Measurements from ENCODE around the gene FAM184A.
"Not testable (repeated sequence)": the region's sequence is repeated elsewhere in the genome, so short reads cannot be mapped to it uniquely, and the experiment has no call there.

FAM184A gene

GRCh38 chr6:119100115-119100514 lies 21.7 kb upstream of the FAM184A start:
- no peak for DNase-seq (ENCODE audit: low spot score)

GRCh38 chr6:119097815-119098361 lies 19.4 kb upstream of the FAM184A start:
- not testable (repeated sequence) for DNase-seq (ENCODE audit: low spot score)

- no peak for DNase-seq (ENCODE audit: low spot score)
Observed at GRCh38 chr6:119096721-119097565, 18.5 kb upstream of the FAM184A start.

GRCh38 chr6:119090256-119090655 lies 11.8 kb upstream of the FAM184A start:
- no peak for DNase-seq (ENCODE audit: low spot score)

GRCh38 chr6:119084784-119085183 lies 6.3 kb upstream of the FAM184A start:
- no peak for DNase-seq (ENCODE audit: low spot score)

GRCh38 chr6:119083007-119083406 lies 4.5 kb upstream of the FAM184A start:
- DNase-seq (ENCODE audit: low spot score), result no peak

GRCh38 chr6:119079283-119079809 lies 882 bp upstream of the FAM184A start:
- no peak for DNase-seq (ENCODE audit: low spot score)

- DNase-seq (ENCODE audit: low spot score), result peak; percentile 24
Observed at GRCh38 chr6:119077643-119078375, 655 bp downstream of the FAM184A start.

- DNase-seq (ENCODE audit: low spot score), result no peak
Observed at GRCh38 chr6:119077391-119077642, 1.1 kb downstream of the FAM184A start.

GRCh38 chr6:119076576-119077390 lies 1.7 kb downstream of the FAM184A start:
- no peak for DNase-seq (ENCODE audit: low spot score)

- no peak for DNase-seq (ENCODE audit: low spot score)
Observed at GRCh38 chr6:119076173-119076572, 2.3 kb downstream of the FAM184A start.

GRCh38 chr6:119075200-119075981 lies 3.1 kb downstream of the FAM184A start:
- DNase-seq (ENCODE audit: low spot score), result no peak

- DNase-seq (ENCODE audit: low spot score), result no peak
Observed at GRCh38 chr6:119073307-119074051, 5.0 kb downstream of the FAM184A start.

GRCh38 chr6:119071576-119071975 lies 6.9 kb downstream of the FAM184A start:
- DNase-seq (ENCODE audit: low spot score), result peak; percentile 47

- no peak for DNase-seq (ENCODE audit: low spot score)
Observed at GRCh38 chr6:119067091-119067490, 11.4 kb downstream of the FAM184A start.

- DNase-seq (ENCODE audit: low spot score), result no peak
Observed at GRCh38 chr6:119066517-119066916, 11.9 kb downstream of the FAM184A start.

GRCh38 chr6:119065955-119066354 lies 12.5 kb downstream of the FAM184A start:
- no peak for DNase-seq (ENCODE audit: low spot score)

- no peak for DNase-seq (ENCODE audit: low spot score)
Observed at GRCh38 chr6:119065382-119065781, 13.1 kb downstream of the FAM184A start.

- DNase-seq (ENCODE audit: low spot score), result no peak
Observed at GRCh38 chr6:119063491-119063890, 15.0 kb downstream of the FAM184A start.

GRCh38 chr6:119061215-119061614 lies 17.2 kb downstream of the FAM184A start:
- DNase-seq (ENCODE audit: low spot score), result no peak

Data from HuH-7 (cell line).